EH (cell line): ENCODE measurements around the gene ZDHHC14.
"Not testable (repeated sequence)": the region's sequence is repeated elsewhere in the genome, so short reads cannot be mapped to it uniquely, and the experiment has no call there.

ENCODE experiments used
- DNase-seq: peaks from one replicate; pipeline ENCODE4 v3.0.0-alpha.2; 2015; ENCODE audit warnings: low read depth

Gene ZDHHC14

GRCh38 chr6:157464653-157465535 is 83.9 kb downstream of the ZDHHC14 start:
- DNase-seq = peak; percentile 47

- no peak for DNase-seq
These were observed 85.3 kb downstream of the ZDHHC14 start for GRCh38 chr6:157466342-157466648.

GRCh38 chr6:157467339-157467738 is 86.3 kb downstream of the ZDHHC14 start:
- DNase-seq = not testable (repeated sequence)

- DNase-seq = no peak
These were observed 87.1 kb downstream of the ZDHHC14 start for GRCh38 chr6:157468054-157468453.

- DNase-seq = no peak
These were observed 87.6 kb downstream of the ZDHHC14 start for GRCh38 chr6:157468574-157468973.

- no peak for DNase-seq
These were observed 88.4 kb downstream of the ZDHHC14 start for GRCh38 chr6:157469378-157469777.

- DNase-seq = no peak
These were observed 90.2 kb downstream of the ZDHHC14 start for GRCh38 chr6:157471077-157471686.

- DNase-seq = no peak
These were observed 91.1 kb downstream of the ZDHHC14 start for GRCh38 chr6:157471895-157472686.

- DNase-seq = no peak
These were observed 95.8 kb downstream of the ZDHHC14 start for GRCh38 chr6:157476797-157477196.

- DNase-seq = no peak
These were observed 97.9 kb downstream of the ZDHHC14 start for GRCh38 chr6:157478926-157479325.

GRCh38 chr6:157479464-157480303 is 98.7 kb downstream of the ZDHHC14 start:
- DNase-seq = no peak

- no peak for DNase-seq
These were observed 100.3 kb downstream of the ZDHHC14 start for GRCh38 chr6:157481189-157481864.

GRCh38 chr6:157481865-157482249 is 100.9 kb downstream of the ZDHHC14 start:
- DNase-seq = no peak

GRCh38 chr6:157483770-157484169 is 102.8 kb downstream of the ZDHHC14 start:
- no peak for DNase-seq

- no peak for DNase-seq
These were observed 103.2 kb downstream of the ZDHHC14 start for GRCh38 chr6:157484181-157484580.

- no peak for DNase-seq
These were observed 105.6 kb downstream of the ZDHHC14 start for GRCh38 chr6:157486572-157486971.

GRCh38 chr6:157487110-157487773 is 106.3 kb downstream of the ZDHHC14 start:
- no peak for DNase-seq

- no peak for DNase-seq
These were observed 107.1 kb downstream of the ZDHHC14 start for GRCh38 chr6:157488058-157488457.

- DNase-seq = no peak
These were observed 107.7 kb downstream of the ZDHHC14 start for GRCh38 chr6:157488716-157489118.

GRCh38 chr6:157490611-157491269 is 109.8 kb downstream of the ZDHHC14 start:
- no peak for DNase-seq
